Putamen (tissue), 1 donor: Measurements from ENCODE around the gene IGFBP2.

Source experiments
- DNase-seq: peaks from one replicate; pipeline ENCODE4 v3.0.0-alpha.2; 2016; ENCODE audit warnings: low spot score

IGFBP2 gene

DNA sequence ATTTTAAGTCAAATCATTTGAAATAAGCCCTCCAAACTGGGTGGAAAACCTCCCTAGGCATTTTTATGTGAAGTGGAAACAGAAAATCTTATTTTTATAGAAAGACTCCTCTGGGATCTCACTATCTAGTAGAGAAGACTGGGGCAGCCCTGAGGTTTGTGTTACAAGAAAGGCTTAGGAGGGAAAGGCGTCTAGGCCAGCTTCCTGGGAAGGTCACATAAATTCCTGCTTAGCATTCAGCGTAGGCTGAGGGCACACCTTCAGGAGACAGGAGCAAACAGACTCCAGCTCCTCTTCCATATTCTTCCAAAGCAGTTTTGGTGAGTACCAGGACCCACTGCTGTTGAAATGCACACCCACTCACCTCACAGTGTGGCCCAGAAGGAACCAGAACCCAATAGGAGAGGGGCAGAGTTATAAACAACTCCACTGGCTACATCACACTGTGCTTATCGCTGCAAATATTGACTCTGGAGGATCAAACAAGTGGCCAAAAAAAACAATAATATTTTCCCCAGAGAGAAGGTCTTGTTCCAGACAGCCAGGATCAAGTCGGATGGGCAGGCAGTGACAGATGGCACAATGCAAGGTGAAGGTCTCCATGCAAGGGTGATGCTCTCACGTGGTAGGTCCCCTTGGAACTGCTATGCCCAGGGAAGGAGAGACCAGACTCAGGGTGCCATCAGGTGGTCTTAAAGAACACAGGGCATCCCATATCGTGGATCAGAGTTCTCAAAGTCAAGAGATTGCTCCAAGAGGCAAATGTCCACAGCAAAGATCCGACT lies 17.7 kb upstream of the IGFBP2 start:
- DNase-seq = no peak

DNA sequence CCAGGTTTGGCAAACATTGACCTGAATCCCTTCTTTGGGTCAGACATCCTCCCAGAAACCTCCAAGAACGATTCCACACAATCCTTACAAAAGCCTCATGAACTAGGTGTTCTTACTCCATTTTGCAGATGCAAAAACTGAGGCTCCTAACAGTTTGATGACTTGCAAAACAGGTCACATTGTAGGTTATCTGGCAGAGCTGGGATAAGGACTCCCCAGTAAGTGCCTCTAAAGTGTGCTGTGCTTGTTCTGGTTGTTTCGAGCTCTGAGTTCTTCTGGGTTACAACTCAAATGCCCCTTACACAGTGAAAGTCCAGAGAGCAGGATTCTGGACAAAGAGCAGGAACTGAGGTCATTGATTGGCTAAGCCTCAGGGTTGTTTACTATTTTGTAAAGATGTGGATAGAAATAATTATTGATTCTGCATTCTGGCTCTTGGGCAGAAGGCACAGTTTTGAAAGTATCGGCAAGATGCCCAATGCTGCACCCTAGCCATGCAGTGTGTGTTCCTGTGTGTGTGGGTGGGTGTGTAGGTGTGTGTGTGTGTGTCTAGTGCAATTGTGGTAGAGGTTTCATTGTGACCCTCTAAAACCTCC lies 17.0 kb upstream of the IGFBP2 start:
- DNase-seq = no peak

DNA sequence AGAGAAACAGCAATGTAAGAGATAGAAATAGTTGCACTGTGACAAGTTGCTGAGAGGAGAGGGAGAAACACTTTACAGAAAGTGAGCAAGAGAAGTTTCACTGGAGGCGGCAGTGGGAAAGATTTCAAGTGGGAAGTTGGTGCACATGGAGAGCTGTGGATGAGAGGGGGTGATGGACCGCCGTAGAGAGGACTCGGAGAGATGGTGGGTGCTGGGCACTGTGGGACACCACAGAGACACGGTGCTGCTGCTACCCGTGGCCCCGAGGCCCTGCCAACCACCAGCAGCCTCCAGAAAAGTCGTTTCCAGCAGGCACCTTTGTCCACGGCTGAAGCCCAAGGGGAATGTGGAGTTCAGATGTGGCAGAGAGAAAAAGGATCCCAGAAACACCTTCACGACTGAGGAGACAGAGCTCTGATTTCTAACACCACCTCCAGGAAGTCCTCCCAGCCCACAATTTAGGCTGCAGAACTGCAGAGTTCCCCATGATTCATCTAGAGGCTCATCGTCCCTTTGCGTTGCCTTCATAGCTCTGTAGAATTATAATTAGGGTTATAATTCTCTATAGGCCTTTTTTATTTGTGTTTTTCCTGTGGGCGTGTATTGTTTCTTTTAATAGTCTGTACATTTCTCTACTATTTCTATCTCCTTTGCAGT lies 15.9 kb upstream of the IGFBP2 start:
- DNase-seq = no peak

DNA sequence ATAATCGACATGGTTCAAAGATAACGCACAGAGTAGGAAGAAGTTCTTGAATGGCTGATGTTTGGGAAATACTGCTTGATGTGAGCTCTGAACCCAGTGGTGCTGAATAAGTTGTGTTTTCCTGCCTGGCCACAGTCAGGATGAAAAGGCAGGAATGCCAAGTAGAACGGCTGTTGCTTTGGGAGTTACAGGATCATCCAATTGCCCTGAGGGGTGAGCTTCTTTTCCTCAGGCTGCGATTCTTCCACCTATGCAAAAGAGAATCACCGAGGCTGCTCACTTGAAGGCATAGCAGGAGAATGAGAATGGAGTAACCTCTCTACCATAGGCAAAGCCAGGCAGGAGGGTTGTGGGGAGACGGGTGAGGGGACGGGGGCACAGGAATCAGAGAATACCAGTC lies 14.4 kb upstream of the IGFBP2 start:
- DNase-seq = no peak

DNA sequence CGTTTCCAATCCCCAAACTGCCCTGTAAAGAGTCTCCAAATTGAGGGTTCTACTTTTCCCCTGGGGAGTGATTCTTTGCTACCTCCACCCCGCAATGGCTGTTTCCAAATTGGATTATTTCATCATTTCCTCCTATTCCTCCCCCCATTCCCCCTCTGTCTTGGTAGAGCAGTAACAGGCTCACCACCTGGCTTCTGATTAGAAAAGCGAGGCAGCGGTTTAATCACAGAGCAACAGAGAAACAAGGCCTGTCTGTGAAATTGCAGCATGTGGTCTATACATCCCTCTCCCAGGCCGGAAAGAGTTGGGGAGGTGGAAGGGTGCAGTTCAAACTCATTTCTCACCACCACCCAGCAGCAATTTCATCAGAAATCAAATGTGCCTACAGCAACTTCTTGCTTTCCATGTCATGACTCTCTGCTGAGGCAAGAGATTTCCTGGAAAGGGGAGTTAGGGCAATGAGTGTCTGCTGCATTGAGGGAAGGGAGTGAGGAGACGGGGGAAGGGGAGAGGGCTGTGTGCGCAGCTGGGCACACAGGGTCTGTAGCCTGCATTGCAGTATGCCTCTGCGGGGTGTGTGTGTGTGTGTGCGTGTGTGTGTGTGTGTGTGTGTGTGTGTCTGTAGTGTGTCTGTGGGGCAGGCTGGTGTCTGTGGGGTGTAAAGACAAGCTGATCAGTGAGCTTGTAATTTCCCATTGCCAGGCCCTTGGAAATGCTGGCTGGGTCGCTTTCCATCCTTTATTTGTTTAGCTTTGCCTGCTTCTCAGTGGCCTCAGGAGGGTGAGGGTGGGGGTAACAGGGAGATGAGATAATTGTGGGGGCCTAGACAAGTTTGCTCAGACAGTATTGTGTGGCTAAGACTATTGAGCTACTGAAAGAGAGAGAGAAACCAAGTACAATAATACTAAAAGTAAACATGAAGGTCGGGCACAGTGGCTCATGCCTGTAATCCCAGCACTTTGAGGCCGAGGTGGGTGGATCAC lies 13.5 kb upstream of the IGFBP2 start:
- DNase-seq = no peak

DNA sequence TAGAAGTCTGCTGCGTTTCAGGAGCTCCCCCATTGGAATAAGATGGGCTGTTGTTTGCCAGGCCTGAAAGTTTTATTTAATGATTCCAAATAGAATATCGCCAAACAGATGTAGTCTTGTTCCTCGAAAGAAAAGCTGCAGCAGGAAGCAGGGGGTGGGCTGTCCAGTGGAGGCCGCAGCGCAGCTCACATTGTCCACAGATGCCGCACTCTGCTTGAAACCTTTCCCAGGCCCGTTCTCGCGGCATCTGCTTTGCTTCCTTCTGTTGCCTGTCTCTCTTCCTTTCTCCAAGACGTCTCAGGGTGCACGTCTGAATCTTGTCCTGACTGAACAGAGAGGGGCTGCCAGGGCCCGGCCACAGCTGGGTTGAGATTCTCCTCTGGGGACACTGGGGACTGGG lies 12.4 kb upstream of the IGFBP2 start:
- no peak for DNase-seq

DNA sequence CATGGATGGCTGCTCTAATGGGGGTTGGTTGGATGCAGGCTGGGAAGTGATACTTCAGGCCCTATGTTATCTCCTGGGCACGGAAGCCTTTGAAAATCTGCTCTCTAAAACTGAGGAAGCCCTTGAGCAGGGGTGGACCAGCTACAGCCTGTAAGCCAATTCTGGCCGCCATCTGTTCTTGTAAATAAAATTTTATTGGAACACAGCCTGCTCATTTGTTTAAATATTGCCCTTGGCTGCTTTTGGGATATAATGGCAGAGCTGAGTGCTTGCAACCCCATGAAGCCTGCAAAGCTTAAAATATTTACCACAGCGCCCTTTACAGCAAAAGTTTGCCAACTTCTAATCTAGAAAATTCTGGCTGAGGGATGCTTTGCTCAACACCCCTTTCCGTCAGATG lies 11.9 kb upstream of the IGFBP2 start:
- no peak for DNase-seq

DNA sequence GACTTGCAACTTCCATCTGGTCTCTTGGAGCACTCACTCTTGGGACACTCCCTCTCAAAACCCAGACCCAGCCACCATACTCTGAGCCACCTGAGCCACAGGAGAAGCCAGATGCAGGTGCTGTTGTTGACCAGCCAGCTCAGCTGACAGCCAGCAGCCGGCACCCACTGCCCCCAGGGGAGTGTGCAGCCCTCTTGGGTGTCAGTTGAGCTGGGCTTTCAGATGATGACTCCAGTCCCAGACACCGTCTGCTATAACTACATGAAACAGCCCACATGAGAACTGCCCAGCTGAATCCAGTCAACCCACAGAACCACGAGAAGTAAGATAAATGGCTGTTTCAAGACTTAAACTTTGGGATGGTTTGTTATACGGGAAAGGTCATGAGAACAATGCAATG lies 10.7 kb upstream of the IGFBP2 start:
- no peak for DNase-seq

DNA sequence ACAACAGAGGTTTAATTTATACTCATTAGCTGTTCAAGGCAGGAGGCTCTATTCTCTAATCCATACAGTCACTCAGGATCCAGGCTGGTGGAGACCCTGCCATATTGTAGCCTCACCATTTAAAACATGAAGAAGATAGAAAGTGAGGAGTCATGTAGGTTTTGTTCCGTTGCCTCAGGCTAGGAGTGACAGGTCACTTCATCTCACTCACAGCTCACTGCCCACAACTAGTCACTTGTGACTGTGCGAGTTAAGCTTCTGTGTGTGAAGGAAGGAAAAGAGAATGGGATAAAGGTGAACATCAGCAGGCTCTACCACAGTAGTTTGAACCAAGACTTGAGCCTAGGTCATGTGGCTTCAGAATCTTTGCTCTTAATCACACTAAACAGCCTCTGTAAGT lies 9.0 kb upstream of the IGFBP2 start:
- DNase-seq = no peak

DNA sequence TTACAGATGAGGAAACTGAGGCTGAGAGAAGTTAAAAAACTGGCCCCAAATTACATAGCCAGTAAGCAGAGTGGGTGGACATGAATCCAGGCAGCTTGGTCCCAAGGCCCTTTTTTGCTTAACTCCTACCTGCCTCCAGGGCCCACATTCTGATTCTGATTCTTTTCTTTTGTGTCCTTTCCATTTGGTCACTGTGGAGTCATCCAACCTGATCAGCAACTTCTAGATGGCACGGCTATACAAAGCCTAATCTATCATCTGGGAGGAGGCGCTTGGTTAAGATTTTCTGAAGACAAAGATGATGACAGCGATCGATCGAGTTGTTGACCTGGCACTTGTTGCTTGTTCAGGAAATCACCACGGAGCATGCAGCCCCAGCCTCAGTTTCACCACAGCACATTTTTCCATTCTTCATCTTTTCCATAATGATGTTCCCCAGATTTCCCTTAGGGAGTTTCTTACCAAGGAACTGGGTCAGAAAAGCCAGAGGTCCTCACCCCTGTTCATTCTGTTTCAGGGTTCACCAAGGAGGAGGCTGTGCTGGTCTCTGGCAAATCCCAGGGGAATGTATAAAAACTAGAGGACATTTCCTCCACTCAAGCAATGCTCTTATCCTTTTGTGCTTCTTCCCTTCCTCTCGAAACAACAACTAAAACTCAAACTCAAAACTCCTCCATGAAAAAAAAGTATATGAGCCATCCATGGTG lies 6.9 kb upstream of the IGFBP2 start:
- no peak for DNase-seq

DNA sequence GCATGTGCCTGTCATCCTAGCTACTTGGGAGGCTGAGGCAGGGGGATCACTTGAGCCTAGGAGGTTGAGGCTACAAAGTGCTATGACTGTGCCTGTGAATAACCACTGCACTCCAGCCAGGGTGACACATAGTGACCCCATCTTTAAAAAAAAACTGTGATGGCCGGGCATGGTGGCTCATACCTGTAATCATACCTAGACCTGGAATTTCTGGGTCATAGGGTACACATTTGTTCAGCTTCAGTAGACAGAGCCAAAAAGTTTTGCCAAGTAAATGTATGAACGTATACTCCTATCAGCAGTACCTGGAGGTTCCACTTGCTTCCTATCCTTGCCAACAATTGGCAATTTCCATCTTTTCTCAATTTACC lies 6.4 kb upstream of the IGFBP2 start:
- DNase-seq = no peak

DNA sequence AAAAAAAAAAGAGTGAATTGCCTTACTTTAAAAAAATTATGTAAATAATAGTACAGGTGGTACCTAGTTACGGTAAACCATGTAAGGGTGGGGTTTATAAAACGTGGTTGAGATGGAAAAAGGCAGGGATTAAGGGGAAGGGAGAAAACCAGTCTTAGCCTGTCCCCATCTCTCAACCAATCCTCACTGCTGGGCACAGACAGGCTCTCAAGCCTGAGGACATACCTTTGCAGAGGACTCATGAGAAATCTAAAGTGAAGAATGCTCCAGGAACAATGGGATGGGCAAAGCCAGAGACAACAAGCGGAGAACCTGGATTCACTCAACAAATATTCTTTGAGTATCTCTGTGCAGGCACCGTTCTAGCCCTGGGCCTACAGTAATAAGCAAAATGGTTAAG lies 3.4 kb upstream of the IGFBP2 start:
- no peak for DNase-seq

DNA sequence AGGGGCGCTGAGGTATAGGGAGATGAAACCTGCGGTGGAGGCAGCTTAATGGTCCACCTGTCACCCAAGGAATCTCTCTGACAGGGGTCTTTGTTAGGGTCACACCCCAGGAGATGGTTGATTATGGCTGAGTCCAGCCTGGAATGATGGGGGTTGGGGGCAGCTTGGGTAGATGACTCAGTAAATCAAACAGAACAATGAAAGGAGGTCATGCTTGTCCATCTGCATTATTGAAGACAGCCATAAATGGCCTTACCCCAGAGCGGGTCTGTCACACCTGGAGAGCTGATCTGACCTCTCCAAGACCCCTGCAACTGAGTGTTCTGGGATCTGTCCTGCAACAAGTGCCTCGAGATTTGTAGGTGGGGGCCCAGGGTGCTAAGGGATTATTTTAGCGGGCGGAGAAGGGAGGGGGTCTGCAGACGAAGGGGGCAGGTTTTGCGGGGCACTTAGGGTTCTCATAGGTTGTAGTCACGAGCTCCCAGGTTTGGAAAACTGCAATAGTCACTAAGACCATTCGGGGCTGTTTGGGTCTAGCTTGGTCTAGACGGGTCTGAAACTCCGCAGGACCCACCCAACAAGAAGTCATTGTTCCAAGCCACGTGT lies 771 bp upstream of the IGFBP2 start:
- no peak for DNase-seq

DNA sequence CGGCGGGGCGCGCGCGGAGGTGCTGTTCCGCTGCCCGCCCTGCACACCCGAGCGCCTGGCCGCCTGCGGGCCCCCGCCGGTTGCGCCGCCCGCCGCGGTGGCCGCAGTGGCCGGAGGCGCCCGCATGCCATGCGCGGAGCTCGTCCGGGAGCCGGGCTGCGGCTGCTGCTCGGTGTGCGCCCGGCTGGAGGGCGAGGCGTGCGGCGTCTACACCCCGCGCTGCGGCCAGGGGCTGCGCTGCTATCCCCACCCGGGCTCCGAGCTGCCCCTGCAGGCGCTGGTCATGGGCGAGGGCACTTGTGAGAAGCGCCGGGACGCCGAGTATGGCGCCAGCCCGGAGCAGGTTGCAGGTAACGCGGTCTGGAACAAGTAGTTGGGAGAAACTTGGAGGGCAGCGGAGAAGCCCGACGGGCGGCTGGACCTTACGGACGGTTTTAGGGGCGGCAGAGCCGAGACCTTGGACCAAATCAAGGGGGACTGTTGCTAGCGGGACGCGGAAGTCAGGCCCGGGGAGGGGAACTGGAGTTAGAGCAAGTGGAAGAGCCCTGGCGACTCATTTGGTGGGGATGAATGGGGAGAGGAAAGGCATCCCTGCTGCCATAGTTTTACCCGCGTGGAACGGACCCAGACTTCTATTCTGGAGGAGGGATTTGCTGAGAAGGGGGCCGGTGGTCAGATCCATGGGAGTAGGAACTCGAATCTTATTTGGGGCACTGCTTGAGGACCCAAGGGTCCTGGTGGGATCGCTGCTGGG lies 573 bp downstream of the IGFBP2 start:
- no peak for DNase-seq

DNA sequence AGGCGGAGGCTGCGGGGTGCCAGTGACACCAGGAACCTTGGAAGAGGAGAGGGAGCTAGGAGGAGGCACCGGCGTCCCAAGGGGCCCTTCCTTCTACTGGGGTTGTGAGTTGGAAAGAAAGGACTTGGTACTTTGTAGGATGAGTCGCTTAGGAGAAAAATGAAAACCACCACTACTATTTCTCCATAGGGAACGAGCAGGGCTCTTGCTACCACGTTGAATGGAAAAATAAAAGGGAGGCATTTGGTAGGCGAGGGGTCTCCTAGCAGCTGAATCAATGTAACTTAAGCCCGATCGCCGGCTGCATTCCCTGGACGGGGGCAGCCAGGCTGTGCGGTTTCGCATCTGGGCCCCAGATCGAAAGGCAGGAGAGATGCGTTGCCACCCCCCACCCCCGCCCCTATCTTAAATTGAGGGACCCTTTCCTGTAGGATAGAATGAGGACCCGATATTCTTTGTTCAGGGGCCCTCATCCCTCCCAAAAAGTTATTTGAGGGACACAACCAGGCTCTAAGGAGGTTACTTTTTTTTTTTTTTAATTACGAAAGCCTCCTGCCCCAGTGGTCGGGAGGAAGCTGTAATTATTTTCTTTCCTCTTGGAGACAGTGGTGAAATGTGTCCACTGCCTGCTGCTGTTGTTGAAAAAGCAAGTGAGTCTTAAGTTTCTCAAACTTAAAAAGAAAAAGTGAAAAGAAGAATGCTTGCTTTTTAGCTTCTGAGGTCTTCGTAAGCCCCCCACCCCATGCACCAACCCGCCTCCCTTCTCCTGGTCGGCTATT lies 1.3 kb downstream of the IGFBP2 start:
- DNase-seq = no peak

DNA sequence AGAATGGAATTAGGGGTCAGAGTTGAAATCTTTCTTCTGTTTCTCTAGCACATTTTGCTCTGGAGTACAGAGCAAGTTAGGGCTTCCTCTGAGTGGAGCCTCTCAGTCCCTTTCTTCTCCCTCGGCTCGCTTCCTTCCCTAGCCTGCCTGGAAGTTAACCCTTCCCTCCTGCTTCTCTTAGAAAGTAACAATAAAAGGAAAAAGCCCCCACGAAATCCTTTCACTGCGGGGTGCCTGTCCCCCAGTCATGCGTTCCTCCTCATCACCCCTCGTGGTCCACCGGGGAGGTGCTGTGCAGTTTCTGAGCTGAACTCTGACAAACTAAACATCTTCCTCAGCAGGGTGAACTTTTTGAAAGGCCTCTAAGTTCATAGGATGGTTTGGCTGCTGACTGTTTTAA lies 2.0 kb downstream of the IGFBP2 start:
- DNase-seq = no peak

DNA sequence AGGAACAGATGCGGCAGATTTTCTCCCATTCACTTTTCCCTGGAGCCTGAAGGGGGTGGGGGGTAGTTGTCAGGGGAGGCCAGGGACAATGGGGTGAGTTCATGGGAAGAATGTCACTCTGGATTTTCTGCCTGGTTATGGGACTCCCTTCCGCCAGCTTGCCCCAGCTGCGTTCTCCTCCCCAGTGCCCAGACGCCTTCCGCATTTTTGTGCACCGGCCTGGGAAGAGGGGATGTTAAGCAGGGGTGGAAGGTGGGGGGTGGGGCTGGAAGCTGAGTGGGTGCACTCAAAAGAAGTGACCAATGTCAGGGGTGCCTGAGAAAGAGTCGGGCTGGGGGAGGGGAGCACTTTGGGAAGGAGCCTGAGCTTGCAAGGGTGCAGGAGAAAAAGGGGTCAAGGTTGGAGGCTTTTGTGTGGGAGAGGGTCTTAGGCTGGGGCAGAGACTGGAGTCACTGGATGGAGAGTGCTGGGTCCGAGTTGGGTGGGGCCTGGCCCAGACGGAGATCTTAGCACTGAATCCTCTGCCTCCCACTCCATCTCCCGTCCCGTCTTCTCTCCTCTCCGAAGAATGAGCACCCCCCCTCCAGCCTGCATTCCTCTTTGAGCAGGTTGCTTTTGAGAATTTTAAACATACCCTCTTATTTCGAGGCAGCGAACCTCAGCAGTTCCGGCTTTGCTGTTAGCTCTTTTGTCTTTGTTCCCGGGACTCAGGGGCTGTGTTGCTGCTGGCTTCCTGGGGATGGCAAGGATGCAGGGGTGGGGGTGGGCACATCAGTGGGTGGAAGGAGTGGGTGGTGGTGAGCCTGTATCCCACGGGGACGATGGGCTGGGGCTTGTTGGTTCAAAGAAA lies 2.7 kb downstream of the IGFBP2 start:
- DNase-seq = no peak

DNA sequence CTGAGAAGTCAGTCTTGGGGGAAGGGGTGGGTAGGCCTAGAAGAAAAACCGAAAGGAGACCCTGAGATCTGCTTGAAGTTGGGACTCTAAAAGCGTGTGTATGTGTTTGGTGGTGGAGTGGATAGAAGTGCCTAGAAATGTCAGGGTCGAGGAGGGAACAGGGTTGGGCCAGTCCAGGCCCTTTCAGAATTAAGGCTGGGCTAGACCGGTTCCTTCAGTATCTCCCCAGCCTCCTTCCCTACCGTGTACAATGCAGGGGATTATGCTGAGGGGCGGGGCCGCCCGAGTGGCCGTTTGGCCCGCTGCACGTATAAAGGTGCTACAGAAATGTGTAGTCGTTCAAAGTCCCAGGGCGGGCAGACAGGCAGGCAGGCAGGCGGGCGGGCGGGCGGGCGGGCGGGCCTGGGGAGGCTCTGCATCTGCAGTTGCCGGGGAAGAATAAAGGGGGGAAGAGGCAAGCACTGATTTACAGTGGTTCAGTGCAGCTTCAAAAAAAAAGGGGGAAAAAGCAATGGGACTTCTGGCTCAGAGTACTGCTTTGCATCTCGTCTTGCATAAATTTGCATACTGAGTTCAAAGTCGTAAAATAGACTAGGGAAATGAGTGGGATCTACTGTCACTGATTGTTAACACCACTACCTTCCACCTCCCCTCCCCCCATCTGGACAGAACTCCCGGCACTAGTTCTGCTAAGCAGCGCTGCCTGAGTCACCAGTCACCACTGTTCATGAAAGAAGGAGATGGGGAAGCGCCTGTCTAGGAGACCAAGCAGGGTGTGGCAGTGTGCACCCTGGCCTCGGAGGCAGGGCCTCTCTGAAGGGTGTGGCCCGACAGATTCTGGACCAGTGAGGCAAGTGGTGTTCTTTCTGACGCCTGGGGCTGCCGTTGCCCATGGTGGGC lies 3.6 kb downstream of the IGFBP2 start:
- no peak for DNase-seq
